Activated T-helper 1 cell treated with anti-CD3 and anti-CD28 coated beads, Interleukin-2, amount 50 U/mL, for 16 hours (primary cell): ENCODE measurements around the gene C21orf58.

Experiments
- DNase-seq, 2 donors: peaks; one replicate each; pipeline ENCODE4 v3.0.0-alpha.2; 2020; ENCODE audit warnings: low read depth in 1 of 2, low spot score in 1 of 2

C21orf58 gene

DNA sequence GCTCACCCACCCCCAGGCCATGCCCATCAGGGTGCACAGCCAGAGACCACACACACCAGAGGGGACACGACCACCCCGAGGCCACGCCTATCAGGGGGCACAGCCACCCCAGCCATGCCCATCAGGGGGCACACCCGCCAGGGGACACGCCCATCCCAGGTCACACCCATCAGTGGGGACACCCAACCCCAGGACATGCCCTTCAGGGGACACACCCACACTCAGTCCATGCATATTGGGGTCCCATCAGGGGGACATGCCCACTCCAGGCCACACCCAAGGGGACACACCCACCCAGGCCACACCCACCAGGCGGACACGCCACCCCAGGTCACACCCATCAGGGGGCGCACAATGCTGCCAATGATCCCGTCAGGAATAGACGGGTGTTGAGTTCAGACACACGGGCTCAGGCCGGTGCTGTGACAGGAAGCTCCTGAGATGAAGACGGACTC is 59.0 kb downstream of the C21orf58 start:
- no peak for DNase-seq

DNA sequence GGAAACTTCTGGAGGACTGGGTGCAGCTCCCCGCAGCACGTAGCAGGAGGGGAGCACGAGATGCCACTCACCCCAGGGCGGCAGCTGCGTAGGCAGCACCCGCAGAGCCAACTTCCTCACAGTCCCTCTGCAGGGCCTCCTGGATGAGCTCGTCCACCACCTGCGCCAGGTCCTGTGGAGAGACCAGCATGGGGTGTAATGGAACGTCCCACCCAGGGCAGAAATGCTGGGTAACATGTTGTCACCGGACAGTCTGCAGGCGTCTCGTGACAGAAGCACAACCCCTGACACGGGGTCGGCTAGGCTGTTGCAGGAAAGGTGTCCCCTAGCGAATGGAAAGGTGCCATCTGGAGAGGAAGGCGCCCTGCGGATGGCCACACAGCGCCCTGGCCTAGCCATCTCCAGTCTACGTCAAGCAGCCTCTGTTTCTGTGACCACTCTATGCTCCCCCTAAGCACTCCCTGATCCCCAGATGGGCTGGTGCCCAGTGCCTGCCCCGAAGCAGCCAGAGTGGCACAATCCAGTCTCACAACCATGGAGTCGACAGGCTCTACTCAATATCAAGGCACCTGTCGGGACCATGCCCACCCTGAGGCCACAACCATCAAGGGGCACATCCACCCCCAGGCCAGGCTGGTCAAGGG is 59.5 kb downstream of the C21orf58 start:
- DNase-seq: no peak

DNA sequence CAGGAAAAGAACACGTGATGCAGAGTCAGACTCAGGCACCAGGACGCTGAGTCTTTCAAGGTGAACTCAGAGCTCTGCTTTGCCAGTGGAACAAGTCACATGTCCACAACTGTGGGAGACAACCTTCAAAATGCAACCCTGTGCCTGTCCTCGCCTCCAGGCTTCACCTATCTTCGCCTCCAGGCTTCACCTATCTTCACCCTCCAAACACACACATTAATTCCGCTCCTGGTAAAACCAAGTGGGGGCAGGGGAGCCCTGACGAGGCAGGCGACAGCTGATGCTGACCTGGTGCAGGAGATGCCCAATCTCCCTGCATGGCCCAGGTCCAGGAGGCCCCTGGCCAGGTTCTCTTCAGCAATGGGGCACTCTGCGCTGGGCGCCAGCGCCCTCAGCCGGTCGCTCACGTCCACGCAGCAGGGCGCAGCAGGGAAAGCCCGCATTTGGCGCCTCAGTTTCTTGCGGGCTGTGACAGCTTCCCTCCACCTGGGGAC is 67.1 kb downstream of the C21orf58 start:
- DNase-seq: no peak

DNA sequence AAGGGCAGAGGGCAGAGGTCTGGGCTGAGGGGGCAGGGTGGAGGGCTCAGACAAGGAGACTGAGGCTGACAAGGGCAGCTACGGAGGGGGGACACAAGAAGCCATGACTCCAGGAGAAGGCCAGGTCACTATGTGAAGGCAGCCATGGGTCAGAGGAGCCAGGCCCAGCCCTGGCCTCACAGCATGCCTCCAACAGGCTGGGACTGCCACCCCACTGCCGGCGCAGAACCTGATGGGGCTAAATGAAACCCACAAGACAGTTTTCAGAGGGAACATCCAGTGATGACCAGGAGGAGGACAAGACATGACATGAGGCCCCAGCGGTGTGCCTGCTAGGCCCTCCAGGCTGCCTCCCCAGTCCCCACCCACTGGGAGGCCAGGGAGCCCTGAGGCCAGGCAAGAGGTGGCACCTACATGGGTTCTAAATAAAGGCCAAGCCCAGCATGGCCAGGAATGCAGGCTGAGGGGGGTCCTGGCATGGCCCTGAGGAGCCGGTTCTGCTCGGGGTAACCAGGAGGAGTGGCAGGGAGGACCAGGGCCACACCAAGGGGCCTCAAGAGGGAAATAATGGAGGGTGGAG is 67.8 kb downstream of the C21orf58 start:
- no peak for DNase-seq

DNA sequence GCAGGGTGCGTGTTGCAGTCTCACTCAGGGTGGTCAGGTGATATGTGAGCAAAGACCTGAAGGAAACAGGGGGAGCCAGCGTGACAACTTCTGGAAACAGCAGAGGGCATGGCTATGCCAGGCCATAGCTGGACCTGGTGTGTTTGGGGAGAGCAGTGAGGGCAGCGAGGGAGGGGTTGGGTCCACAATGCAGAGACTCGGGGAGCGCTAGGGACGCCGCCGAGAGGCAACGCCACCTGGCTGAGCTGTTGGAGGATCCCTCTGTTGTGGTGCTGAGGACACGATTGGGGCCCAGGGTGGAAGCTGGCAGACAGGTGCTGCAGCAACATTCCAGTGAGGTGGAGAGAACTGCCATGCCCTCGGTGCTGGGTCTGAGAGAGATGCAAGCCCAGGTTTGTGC is 68.5 kb downstream of the C21orf58 start:
- DNase-seq: no peak

DNA sequence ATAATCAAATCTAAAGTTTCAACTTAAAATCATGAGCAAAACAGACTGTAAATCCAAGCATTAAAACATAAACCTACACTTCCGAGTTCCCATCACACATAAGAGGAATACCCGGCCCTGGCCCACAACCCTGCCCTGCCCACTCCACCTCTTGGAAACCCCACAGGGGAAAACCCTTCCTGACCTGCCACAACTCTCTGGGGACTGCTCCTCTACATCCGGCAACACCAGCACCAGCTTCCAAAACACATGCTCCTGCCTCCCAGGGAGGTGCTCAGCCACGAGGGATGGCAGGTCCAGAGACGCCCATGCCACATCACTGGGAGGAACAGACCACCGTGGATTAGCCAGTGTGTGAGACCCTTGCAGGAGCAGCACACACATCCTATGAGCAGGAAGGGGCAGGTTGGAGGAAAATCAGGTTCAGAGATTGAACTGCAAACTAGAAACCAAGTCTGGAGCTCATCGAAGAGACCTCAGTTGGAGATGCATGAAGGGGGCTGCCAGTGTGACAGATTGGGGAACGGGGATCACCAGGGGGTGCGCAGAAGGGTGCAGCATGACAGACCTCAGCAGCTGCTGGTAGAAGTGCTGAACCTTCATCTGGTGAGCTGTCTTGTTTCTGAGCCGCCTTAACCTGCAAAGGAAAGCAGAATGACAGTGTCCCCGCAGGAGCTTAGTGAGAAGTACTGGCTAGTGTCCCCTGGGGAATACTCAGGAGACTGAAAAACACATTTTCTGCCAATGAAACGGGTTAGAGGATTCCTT is 69.3 kb downstream of the C21orf58 start:
- no peak for DNase-seq

DNA sequence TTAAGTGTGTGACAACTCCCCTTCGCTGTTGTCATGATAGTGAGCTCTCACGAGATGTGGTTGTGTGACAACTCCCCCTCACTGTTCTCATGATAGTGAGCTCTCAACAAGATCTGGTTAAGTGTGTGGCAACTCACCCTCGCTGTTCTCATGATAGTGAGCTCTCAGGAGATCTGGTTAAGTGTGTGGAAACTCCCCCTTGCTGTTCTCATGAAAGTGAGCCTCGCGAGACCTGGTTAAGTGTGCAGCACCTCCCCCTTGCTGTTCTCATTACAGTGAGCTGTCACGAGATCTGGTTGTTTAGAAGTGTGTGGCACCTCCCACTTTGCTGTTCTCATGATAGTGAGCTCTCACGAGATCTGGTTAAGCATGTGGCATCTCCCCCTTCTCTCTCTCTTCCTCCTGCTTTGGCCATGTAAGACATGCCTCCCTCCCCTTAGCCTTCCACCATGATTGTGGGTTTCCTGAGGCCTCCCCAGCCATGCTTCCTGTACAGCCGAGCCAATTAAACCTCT is 70.0 kb downstream of the C21orf58 start:
- peak in 1 of 2 donors; percentile 17 for DNase-seq

DNA sequence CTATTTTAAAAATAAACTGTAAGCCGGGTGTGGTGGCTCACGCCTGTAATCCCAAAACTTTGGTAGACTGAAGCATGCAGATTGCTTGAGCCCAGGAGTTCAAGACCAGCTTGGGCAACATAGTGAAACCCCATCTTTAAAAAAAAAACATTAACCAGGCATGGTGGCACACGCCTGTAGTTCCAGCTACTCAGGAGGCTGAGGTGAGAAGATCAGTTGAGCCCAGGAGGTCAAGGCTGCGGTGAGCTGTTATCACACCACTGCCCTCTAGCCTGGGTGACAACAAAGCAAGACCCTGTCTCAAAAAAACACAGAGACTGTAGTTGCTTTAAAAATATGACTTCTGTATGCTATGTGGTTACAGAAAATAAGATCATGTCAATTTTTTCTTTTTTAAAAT is 70.8 kb downstream of the C21orf58 start:
- no peak for DNase-seq
